Osteocyte (in vitro differentiated cells): ENCODE measurements around the gene PTPRG. TPM values are rescaled to one million over a fixed set of nuclear protein-coding genes. Genes with fewer than 3 reads are reported as not detected.

Experiments used
- DNase-seq: peaks from one replicate; pipeline ENCODE4 v3.0.0; 2021; ENCODE audit warnings: mixed read lengths; ENCODE audit not compliant: unreplicated experiment; ENCODE audit errors: extremely low spot score
- H3K27ac Mint-ChIP-seq: one replicate; pipeline ENCODE4 v1.8.0; 2021; ENCODE audit warnings: mild to moderate bottlenecking, mixed read lengths; ENCODE audit not compliant: unreplicated experiment
- H3K27me3 Mint-ChIP-seq: one replicate; pipeline ENCODE4 v1.8.0; 2021; ENCODE audit warnings: mixed read lengths; ENCODE audit not compliant: unreplicated experiment
- H3K36me3 Mint-ChIP-seq: one replicate; pipeline ENCODE4 v1.8.0; 2021; ENCODE audit warnings: mixed read lengths; ENCODE audit not compliant: unreplicated experiment
- H3K4me1 Mint-ChIP-seq: one replicate; pipeline ENCODE4 v1.8.0; 2021; ENCODE audit warnings: mixed read lengths; ENCODE audit not compliant: unreplicated experiment
- H3K4me3 Mint-ChIP-seq: one replicate; pipeline ENCODE4 v1.8.0; 2021; ENCODE audit warnings: mild to moderate bottlenecking, moderate library complexity, mixed read lengths; ENCODE audit not compliant: unreplicated experiment
- H3K9me3 Mint-ChIP-seq: one replicate; pipeline ENCODE4 v1.8.0; 2021; ENCODE audit warnings: mixed read lengths; ENCODE audit not compliant: unreplicated experiment
- total RNA-seq: library from RNA; stranded (reverse); gene quantifications from 2 replicates; pipeline ENCODE4 v1.2.1, GENCODE V29; 2021
- TF ChIP-seq, protein P1 (sequence below): fragments of 200-600 bp; sonication (generic); IDR thresholded peaks from 2 replicates; pipeline ENCODE4 v1.5.0; 2021; ENCODE audit warnings: antibody characterized with exemption, mild to moderate bottlenecking, moderate library complexity

The PTPRG gene
- total RNA-seq, 1 donor from 2014 or later = 48.1 TPM

DNA sequence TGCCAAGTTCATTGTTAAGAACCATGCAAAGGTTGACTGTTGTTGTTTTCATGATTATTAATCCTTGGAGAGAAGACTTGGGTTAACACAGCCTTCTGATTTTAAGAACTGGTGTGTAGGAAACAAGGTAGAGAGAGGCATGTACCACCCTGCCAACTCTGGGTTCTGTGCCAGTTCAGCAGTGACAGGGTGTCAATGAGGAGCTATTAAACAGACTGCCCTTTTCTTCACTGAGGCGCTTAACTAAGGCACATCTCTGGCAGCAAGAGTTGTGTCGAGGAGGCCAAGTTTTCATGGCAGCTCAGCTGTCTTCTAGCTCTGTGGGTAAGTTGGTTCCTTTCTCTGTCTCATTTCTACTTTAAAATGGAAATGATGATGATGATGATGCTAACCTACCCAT is 694.4 kb downstream of the PTPRG start:
- H3K4me3 Mint-ChIP-seq = no peak overlapping the region
- H3K9me3 Mint-ChIP-seq = no peaks in the 10 kb centered on the region
- H3K36me3 Mint-ChIP-seq = peaks cover 4% of the 10 kb centered on the region
- TF ChIP-seq, protein P1, sequence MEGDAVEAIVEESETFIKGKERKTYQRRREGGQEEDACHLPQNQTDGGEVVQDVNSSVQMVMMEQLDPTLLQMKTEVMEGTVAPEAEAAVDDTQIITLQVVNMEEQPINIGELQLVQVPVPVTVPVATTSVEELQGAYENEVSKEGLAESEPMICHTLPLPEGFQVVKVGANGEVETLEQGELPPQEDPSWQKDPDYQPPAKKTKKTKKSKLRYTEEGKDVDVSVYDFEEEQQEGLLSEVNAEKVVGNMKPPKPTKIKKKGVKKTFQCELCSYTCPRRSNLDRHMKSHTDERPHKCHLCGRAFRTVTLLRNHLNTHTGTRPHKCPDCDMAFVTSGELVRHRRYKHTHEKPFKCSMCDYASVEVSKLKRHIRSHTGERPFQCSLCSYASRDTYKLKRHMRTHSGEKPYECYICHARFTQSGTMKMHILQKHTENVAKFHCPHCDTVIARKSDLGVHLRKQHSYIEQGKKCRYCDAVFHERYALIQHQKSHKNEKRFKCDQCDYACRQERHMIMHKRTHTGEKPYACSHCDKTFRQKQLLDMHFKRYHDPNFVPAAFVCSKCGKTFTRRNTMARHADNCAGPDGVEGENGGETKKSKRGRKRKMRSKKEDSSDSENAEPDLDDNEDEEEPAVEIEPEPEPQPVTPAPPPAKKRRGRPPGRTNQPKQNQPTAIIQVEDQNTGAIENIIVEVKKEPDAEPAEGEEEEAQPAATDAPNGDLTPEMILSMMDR = no peak
- H3K27me3 Mint-ChIP-seq = no peaks in the 10 kb centered on the region
- DNase-seq = no peak
- H3K4me1 Mint-ChIP-seq = peaks cover 4% of the 10 kb centered on the region
- H3K27ac Mint-ChIP-seq = no peak overlapping the region

DNA sequence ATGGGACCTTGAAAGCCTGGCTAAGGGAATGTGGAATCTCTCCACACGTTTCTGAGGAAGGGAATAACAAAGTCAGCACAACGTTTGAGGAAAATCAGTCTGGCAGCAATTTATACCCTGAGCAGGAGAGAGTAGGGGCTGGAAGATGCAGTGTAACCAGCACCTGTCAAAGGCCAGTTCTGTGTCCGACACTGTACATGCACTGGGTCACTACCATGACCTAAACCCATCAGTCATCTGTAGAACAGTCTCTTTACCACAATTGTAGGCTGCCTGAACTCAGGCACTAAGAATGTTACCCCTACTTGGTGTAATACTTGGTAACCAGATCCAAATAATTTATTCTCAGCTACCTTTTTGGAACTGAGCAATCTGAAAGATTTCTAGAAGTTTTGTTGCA is 698.6 kb downstream of the PTPRG start:
- no peaks in the 10 kb centered on the region for H3K4me1 Mint-ChIP-seq
- H3K27me3 Mint-ChIP-seq = no peaks in the 10 kb centered on the region
- DNase-seq = no peak
- peaks cover 8% of the 10 kb centered on the region for H3K36me3 Mint-ChIP-seq
- no peak overlapping the region for H3K27ac Mint-ChIP-seq
- no peak overlapping the region for H3K4me3 Mint-ChIP-seq
- TF ChIP-seq, protein P1 = no peak
- no peaks in the 10 kb centered on the region for H3K9me3 Mint-ChIP-seq

DNA sequence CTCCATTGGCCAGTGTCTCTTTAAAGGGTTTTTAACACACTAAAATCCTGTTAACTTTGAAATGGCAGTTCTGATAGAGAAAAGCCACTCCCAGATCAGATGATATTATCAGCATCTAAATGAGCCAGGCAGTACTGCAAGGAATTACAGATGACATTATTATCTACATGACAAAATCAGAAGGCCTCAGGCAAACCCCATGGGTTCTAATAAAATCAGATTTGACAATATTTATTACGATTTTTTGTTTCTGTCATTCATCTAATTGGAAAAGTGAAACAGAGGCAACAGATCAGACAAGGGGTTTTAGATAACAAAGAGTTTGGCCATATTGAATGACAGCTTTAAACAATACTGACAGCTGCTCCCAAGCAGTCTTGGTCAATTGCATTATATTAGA is 699.3 kb downstream of the PTPRG start:
- TF ChIP-seq, protein P1 = no peak
- no peaks in the 10 kb centered on the region for H3K4me1 Mint-ChIP-seq
- H3K36me3 Mint-ChIP-seq = peaks cover 11% of the 10 kb centered on the region
- H3K27ac Mint-ChIP-seq = no peak overlapping the region
- no peaks in the 10 kb centered on the region for H3K9me3 Mint-ChIP-seq
- no peaks in the 10 kb centered on the region for H3K27me3 Mint-ChIP-seq
- DNase-seq = no peak
- no peak overlapping the region for H3K4me3 Mint-ChIP-seq

DNA sequence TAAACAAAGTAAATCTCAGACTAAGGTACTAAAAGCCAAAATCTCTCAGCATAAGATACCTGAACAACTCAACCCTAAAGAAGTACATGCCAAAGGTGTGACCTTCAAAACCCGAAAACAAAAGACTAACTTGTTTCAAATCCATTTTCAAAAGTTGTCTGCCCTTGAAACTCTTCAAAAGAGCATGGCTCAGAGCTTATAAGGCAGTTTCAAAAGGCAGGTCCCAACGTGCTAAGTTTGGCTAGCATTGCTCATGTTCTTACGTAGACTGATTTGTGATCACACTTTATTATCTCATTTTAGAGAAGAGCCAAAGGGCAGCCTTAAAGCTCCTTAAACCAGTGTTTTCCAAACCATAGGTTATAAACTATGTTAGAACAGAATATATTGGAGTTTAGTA is 699.8 kb downstream of the PTPRG start:
- Mint-ChIP-seq H3K4me3 (no peak overlapping the region), H3K27ac (no peak overlapping the region), H3K9me3 (no peaks in the 10 kb centered on the region), H3K36me3 (peaks cover 11% of the 10 kb centered on the region), H3K4me1 (no peaks in the 10 kb centered on the region), H3K27me3 (no peaks in the 10 kb centered on the region)
- DNase-seq = no peak
- TF ChIP-seq, protein P1 = no peak

DNA sequence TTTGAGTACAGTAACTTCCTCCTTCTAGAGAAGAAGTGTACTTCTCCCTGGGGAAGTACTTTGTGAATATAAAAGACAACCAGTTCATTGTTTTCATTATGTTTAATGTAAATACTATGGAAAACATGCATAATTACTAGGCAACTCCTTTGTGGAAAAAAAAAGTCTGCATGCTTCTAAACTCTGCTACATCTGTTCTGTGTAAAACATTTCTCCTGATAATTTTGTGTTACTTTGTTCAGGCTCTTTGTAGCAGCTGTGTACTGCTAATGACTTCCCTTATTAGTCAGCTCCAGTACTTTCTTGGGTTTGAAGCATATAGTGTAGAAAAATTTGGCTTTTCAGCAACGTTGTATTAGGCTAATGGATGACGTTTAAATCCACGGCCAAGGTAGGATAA is 700.4 kb downstream of the PTPRG start:
- Mint-ChIP-seq H3K27ac (no peak overlapping the region), H3K4me3 (no peak overlapping the region), H3K27me3 (no peaks in the 10 kb centered on the region), H3K9me3 (no peaks in the 10 kb centered on the region), H3K4me1 (no peaks in the 10 kb centered on the region), H3K36me3 (peaks cover 11% of the 10 kb centered on the region)
- DNase-seq = no peak
- TF ChIP-seq, protein P1 = no peak
